ENCODE data around the gene RNF208.

Gene RNF208

DNA sequence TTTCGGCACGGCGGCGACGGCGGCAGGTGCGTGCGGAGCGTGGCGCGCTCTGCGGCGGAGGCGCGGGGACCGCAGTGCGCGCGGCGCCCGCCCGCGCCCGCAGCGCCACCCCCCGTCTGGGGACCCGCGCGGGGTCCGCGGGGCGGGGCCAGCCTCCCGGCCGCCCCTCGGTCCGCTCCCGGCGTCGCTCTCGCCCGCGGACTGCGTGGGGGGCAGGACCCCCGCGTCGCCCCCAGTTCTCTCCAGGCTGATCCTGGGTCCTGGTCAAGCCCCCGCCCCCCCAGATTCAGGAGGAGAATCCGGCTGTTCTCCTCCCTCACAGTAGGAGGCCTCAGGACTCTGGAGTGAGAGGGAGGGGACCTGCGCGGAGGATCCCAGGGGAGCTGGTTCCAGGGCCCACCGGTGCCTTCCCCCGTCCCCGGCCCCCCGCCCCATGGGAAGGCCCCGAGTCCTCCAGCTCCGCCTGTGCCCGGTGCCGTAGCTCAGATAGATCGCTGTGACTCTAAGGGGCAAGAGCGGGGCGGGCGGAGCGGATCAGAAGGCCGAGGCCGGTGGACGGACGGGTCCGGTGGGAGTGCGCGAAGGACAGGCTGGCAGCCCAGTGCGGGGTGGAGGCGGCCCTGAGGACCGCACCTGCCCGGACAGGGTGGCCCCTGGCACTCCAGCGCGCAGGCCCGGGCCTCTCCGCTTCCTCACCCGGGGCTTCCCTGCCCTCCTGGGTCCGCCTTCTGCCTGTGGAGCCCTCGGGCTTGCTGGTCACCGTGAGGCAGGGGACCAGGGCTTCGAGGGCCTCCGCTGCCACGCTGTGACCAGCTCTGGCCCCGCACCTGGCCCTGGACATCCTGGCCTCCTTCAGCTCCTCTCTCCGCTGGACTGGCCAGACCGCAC is at the start of gene RNF208:
Gene RNF208, minus strand, starts transcription at position 51 of the 888 bp plus-strand sequence. CDS start 1,028 bp downstream, outside the sequence.
- Histone ChIP-seq H3K27me3 (ENCODE audit: control insufficient read depth, insufficient read depth, low read length) (peaks cover 8% of the 10 kb centered on the region), H3K36me3 (ENCODE audit: control insufficient read depth, low read depth, low read length) (no peaks in the 10 kb centered on the region), H3K27ac (ENCODE audit: low read length) (no peak within 1 kb of the TSS), H3K4me3 (ENCODE audit: low read length) (peak within 1 kb of the TSS; percentile 75), H3K9ac (ENCODE audit: low read length) (no peak within 1 kb of the TSS), H3K4me1 (ENCODE audit: control insufficient read depth, low read depth, low read length) (no peaks in the 10 kb centered on the region), H3K9me3 (ENCODE audit: control insufficient read depth, low read depth, low read length) (no peaks in the 10 kb centered on the region)

DNA sequence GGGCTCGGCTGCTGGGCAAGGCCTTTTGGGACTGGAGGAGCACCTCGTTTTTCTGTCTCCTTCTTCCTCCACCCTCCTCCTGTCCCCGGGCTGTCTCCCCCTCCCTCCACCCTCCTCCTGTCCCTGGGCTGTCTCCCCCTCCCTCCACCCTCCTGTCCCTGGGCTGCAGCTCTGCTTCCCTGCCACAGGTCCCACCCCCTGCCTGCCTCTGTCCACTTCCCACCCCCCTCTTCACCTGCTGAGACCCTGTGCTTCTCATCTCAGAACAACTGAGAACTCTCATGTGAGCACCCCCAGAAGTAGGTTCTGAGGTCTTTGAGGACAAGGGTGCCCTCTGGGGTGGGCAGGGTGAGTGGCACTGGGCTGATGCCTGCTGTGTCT is 49.6 kb upstream of the RNF208 start:
- Histone ChIP-seq H3K4me3 (ENCODE audit: low read length) (no peak overlapping the region), H3K36me3 (ENCODE audit: control insufficient read depth, low read depth, low read length) (peaks cover 15% of the 10 kb centered on the region), H3K27ac (ENCODE audit: low read length) (no peak overlapping the region), H3K9me3 (ENCODE audit: control insufficient read depth, low read depth, low read length) (no peaks in the 10 kb centered on the region), H3K9ac (ENCODE audit: low read length) (no peak overlapping the region), H3K27me3 (ENCODE audit: control insufficient read depth, insufficient read depth, low read length) (no peaks in the 10 kb centered on the region), H3K4me1 (ENCODE audit: control insufficient read depth, low read depth, low read length) (peaks cover 4% of the 10 kb centered on the region)

DNA sequence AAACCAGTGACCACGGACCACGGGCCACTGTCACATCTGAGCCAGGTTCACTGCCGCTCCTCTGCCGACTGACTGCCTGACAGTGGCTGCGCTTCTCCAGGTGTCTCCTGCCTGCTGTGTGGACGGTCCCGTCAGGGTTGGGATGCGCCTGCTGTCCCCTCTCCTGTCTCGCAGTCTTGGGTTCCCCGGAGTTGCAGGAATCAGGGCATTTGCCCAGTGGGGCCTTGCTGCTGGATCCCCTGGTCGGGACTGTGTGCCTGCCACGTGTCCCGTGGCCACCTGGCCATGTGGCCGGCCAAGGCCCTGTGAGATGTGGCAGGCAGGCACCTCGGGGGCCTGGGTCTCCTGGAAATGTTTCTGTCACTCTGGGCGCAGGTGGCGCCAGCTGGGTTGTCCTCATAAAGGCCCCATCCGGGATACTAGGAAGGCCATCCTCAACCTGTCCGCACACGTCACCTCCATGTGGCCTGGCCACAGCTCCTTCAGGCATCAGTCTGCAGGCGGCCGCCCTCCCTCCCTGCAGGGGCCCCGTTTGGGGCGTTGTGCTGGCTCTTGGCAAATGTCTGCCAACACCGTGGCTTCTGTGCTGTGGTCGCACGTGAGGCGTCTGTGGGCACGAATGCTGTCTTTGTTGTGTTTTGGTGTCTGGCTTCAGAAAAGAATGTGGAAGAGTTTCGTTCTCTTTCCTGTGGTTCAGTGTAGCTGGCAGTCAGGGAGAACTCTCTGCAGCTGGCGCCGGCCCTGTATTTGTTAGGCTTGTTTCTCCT is 49.1 kb upstream of the RNF208 start:
- H3K9me3 ChIP-seq (ENCODE audit: control insufficient read depth, low read depth, low read length): no peaks in the 10 kb centered on the region
- H3K4me3 ChIP-seq (ENCODE audit: low read length): no peak overlapping the region
- H3K27me3 ChIP-seq (ENCODE audit: control insufficient read depth, insufficient read depth, low read length): no peaks in the 10 kb centered on the region
- no peaks in the 10 kb centered on the region for H3K4me1 ChIP-seq (ENCODE audit: control insufficient read depth, low read depth, low read length)
- H3K27ac ChIP-seq (ENCODE audit: low read length): no peak overlapping the region
- peaks cover 18% of the 10 kb centered on the region for H3K36me3 ChIP-seq (ENCODE audit: control insufficient read depth, low read depth, low read length)
- no peak overlapping the region for H3K9ac ChIP-seq (ENCODE audit: low read length)

- Histone ChIP-seq H3K27me3 (ENCODE audit: control insufficient read depth, insufficient read depth, low read length) (no peaks in the 10 kb centered on the region), H3K27ac (ENCODE audit: low read length) (no peak overlapping the region), H3K4me3 (ENCODE audit: low read length) (no peak overlapping the region), H3K36me3 (ENCODE audit: control insufficient read depth, low read depth, low read length) (peaks cover 26% of the 10 kb centered on the region), H3K4me1 (ENCODE audit: control insufficient read depth, low read depth, low read length) (no peaks in the 10 kb centered on the region), H3K9me3 (ENCODE audit: control insufficient read depth, low read depth, low read length) (no peaks in the 10 kb centered on the region), H3K9ac (ENCODE audit: low read length) (no peak overlapping the region)
These were observed 47.3 kb upstream of the RNF208 start for GRCh38 chr9:137269231-137269772.

GRCh38 chr9:137268538-137269201 is 46.6 kb upstream of the RNF208 start:
- Histone ChIP-seq H3K36me3 (ENCODE audit: control insufficient read depth, low read depth, low read length) (peaks cover 31% of the 10 kb centered on the region), H3K27me3 (ENCODE audit: control insufficient read depth, insufficient read depth, low read length) (no peaks in the 10 kb centered on the region), H3K9ac (ENCODE audit: low read length) (no peak overlapping the region), H3K4me1 (ENCODE audit: control insufficient read depth, low read depth, low read length) (no peaks in the 10 kb centered on the region), H3K4me3 (ENCODE audit: low read length) (no peak overlapping the region), H3K9me3 (ENCODE audit: control insufficient read depth, low read depth, low read length) (no peaks in the 10 kb centered on the region), H3K27ac (ENCODE audit: low read length) (no peak overlapping the region)

DNA sequence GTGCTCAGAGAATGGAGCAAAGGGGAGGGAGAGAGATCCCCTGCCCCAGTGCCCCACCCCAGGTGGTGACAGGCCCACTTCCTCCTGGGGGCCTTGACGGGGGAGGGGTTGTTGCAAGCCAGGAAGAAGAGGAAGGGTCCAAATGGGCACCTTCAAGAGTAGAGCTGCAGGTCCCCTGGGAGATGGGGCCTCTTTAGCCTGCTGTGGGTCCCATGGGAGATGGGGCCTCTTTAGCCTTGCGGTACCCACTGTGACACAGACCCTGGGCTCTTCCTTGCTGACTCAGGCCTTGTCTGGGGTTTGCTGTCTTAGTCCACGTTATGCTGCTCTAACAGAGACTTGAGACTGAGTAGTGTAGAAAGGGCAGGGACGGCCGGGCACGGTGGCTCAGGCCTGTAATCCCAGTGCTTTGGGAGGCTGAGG is 45.9 kb upstream of the RNF208 start:
- Histone ChIP-seq H3K27me3 (ENCODE audit: control insufficient read depth, insufficient read depth, low read length) (no peaks in the 10 kb centered on the region), H3K36me3 (ENCODE audit: control insufficient read depth, low read depth, low read length) (peaks cover 32% of the 10 kb centered on the region), H3K27ac (ENCODE audit: low read length) (no peak overlapping the region), H3K9me3 (ENCODE audit: control insufficient read depth, low read depth, low read length) (no peaks in the 10 kb centered on the region), H3K9ac (ENCODE audit: low read length) (no peak overlapping the region), H3K4me1 (ENCODE audit: control insufficient read depth, low read depth, low read length) (no peaks in the 10 kb centered on the region), H3K4me3 (ENCODE audit: low read length) (no peak overlapping the region)

DNA sequence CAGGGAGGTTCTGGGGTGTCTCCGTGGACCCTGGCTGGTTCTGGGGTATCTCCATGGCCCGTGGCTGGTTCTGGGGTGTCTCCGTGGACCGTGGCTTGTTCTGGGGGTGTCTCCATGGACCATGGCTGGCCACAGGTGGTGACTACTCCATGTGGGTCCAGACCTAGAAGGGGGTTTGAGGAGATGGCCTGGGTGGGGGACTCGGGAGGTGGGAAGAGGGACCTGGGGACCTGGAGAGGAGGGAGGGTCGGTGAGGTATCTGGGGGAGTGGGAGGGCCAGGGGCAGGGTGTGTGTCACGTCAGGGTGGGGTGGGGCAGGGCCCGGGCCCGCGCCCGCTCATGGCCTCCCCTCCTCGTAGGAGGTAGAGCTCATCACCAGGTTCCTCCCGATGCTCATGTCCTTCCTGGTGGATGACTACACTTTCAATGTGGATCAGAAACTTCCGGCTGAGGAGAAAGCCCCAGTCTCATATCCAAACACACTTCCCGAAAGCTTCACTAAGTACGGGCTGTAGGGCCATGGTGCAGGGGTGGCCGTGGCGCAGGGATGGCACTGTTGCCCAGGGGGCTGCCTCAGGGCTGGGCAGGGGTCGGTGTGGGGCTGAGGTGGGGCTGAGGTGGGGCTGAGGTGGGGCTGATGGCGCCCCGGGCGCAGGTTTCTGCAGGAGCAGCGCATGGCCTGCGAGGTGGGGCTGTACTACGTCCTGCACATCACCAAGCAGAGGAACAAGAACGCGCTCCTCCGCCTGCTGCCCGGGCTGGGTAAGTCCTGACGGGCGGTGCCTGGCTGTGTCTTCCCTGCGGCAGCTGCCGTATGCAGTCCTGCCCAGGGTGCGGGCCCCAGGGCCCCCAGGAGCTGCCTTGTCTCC is 44.8 kb upstream of the RNF208 start:
- Histone ChIP-seq H3K4me3 (ENCODE audit: low read length) (no peak overlapping the region), H3K27ac (ENCODE audit: low read length) (no peak overlapping the region), H3K36me3 (ENCODE audit: control insufficient read depth, low read depth, low read length) (peaks cover 32% of the 10 kb centered on the region), H3K4me1 (ENCODE audit: control insufficient read depth, low read depth, low read length) (no peaks in the 10 kb centered on the region), H3K9ac (ENCODE audit: low read length) (no peak overlapping the region), H3K9me3 (ENCODE audit: control insufficient read depth, low read depth, low read length) (no peaks in the 10 kb centered on the region), H3K27me3 (ENCODE audit: control insufficient read depth, insufficient read depth, low read length) (no peaks in the 10 kb centered on the region)

- Histone ChIP-seq H3K4me1 (ENCODE audit: control insufficient read depth, low read depth, low read length) (no peaks in the 10 kb centered on the region), H3K9me3 (ENCODE audit: control insufficient read depth, low read depth, low read length) (no peaks in the 10 kb centered on the region), H3K4me3 (ENCODE audit: low read length) (no peak overlapping the region), H3K36me3 (ENCODE audit: control insufficient read depth, low read depth, low read length) (peaks cover 32% of the 10 kb centered on the region), H3K27ac (ENCODE audit: low read length) (no peak overlapping the region), H3K9ac (ENCODE audit: low read length) (no peak overlapping the region), H3K27me3 (ENCODE audit: control insufficient read depth, insufficient read depth, low read length) (no peaks in the 10 kb centered on the region)
These were observed 44.1 kb upstream of the RNF208 start for GRCh38 chr9:137266162-137266527.

GRCh38 chr9:137265496-137266161 is 43.6 kb upstream of the RNF208 start:
- no peak overlapping the region for H3K27ac ChIP-seq (ENCODE audit: low read length)
- peaks cover 32% of the 10 kb centered on the region for H3K36me3 ChIP-seq (ENCODE audit: control insufficient read depth, low read depth, low read length)
- no peak overlapping the region for H3K4me3 ChIP-seq (ENCODE audit: low read length)
- no peaks in the 10 kb centered on the region for H3K27me3 ChIP-seq (ENCODE audit: control insufficient read depth, insufficient read depth, low read length)
- H3K9me3 ChIP-seq (ENCODE audit: control insufficient read depth, low read depth, low read length): no peaks in the 10 kb centered on the region
- no peak overlapping the region for H3K9ac ChIP-seq (ENCODE audit: low read length)
- H3K4me1 ChIP-seq (ENCODE audit: control insufficient read depth, low read depth, low read length): no peaks in the 10 kb centered on the region

DNA sequence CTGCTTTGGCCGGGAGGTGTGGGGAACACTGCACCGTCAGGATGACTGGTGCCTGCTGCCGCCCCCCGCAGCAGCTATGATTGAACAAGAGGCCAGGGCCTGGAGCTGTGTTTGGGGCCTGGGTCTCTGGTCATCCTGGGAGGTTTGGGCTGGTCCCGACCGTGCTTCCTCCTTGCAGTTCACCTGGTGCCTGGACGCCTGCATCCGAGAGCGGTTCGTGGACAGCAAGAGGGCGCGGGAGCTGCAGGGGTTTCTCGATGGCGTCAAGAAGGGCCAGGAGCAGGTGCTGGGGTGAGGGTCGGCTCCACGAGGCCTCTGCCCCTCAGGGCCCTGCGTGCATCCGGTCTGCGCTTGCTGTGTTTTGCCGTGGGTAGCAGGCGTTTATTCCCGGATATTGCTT is 42.0 kb upstream of the RNF208 start:
- Histone ChIP-seq H3K27me3 (ENCODE audit: control insufficient read depth, insufficient read depth, low read length) (no peaks in the 10 kb centered on the region), H3K4me1 (ENCODE audit: control insufficient read depth, low read depth, low read length) (no peaks in the 10 kb centered on the region), H3K27ac (ENCODE audit: low read length) (no peak overlapping the region), H3K9ac (ENCODE audit: low read length) (no peak overlapping the region), H3K36me3 (ENCODE audit: control insufficient read depth, low read depth, low read length) (peaks cover 29% of the 10 kb centered on the region), H3K9me3 (ENCODE audit: control insufficient read depth, low read depth, low read length) (no peaks in the 10 kb centered on the region), H3K4me3 (ENCODE audit: low read length) (no peak overlapping the region)
